Right kidney (tissue), 1 donor: ENCODE results near the gene MED16.
"Not testable (repeated sequence)": the region's sequence is repeated elsewhere in the genome, so short reads cannot be mapped to it uniquely, and the experiment has no call there.

ENCODE experiments used
- DNase-seq: peaks from one replicate; pipeline ENCODE4 v3.0.0-alpha.2; 2016

MED16 gene

DNA sequence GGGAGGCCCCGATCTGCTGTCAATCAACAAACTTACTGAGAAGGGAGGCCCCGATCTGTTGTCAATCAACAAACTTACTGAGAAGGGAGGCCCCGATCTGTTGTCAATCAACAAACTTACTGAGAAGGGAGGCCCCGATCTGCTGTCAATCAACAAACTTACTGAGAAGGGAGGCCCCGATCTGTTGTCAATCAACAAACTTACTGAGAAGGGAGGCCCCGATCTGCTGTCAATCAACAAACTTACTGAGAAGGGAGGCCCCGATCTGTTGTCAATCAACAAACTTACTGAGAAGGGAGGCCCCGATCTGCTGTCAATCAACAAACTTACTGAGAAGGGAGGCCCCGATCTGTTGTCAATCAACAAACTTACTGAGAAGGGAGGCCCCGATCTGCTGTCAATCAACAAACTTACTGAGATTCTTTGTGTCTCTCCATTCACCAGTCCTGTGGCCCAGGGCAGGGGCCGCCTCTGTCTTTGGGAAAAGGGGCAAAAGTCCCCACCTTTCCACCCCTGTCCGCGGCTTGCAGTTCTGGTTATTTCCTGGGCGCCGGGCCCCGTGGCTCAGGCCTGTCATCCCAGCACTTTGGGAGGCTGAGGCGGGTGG lies 39.3 kb downstream of the MED16 start:
- DNase-seq: not testable (repeated sequence)

DNA sequence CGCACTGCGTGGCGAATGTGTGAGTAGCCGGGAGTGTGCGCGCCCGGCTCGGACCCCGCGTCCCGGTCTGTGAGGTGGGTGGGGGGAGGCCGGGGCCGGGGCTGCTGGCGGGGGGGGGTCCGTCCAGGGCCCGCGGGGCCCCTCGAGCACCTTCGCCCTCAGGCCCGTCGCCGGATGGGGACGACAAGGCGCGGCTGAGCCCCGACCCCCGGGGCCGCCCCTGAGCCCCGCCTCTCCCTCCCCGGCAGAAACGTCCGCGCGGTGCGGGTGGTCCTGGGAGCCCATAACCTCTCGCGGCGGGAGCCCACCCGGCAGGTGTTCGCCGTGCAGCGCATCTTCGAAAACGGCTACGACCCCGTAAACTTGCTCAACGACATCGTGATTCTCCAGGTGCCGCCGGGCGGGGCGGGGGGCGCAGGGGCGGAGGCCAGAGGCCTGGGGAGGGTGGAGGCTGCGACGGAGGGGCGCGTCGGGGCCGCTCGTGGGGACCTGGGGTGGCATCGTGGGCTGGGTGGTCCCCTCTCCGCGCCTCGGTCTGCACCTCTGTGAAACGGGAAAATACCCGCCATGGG lies 39.9 kb downstream of the MED16 start:
- DNase-seq: no peak

DNA sequence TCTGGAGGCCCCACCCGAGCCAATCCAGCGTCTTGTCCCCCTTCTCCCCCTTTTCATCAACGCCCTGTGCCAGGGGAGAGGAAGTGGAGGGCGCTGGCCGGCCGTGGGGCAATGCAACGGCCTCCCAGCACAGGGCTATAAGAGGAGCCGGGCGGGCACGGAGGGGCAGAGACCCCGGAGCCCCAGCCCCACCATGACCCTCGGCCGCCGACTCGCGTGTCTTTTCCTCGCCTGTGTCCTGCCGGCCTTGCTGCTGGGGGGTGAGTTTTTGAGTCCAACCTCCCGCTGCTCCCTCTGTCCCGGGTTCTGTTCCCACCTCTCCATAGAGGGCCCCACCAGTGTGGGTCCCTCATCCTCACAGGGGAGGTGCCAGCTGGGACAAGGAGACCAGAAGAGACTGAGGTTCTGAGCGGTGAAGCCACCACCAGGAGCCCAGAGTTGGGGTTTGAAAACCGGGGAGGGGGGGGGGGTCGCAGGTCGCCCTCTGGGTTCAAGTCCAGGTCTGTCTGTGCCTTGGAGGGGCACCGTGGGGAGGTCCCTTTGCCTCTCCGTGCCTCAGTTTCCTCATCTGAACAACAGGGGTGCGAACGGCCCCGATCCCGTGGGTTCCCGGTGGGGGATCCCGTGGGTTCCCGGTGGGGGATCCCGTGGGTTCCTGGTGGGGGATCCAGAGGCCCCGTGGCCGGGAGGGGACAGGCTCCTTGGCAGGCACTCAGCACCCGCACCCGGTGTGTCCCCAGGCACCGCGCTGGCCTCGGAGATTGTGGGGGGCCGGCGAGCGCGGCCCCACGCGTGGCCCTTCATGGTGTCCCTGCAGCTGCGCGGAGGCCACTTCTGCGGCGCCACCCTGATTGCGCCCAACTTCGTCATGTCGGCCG lies 40.6 kb downstream of the MED16 start, which contains the start of gene ELANE:
TSS of gene ELANE (plus strand) at position 168 of the 878 bp plus-strand sequence. CDS start at position 194, 26 bp downstream.
- DNase-seq: no peak

DNA sequence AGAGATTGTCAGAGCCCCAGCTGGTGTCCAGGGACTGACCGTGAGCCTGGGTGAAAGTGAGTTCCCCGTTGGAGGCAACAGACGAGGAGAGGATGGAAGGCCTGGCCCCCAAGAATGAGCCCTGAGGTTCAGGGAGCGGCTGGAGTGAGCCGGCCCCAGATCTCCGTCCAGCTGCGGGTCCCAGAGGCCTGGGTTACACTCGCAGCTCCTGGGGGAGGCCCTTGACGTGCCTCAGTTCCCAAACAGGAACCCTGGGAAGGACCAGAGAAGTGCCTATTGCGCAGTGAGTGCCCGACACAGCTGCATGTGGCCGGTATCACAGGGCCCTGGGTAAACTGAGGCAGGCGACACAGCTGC lies 42.0 kb downstream of the MED16 start:
- no peak for DNase-seq

DNA sequence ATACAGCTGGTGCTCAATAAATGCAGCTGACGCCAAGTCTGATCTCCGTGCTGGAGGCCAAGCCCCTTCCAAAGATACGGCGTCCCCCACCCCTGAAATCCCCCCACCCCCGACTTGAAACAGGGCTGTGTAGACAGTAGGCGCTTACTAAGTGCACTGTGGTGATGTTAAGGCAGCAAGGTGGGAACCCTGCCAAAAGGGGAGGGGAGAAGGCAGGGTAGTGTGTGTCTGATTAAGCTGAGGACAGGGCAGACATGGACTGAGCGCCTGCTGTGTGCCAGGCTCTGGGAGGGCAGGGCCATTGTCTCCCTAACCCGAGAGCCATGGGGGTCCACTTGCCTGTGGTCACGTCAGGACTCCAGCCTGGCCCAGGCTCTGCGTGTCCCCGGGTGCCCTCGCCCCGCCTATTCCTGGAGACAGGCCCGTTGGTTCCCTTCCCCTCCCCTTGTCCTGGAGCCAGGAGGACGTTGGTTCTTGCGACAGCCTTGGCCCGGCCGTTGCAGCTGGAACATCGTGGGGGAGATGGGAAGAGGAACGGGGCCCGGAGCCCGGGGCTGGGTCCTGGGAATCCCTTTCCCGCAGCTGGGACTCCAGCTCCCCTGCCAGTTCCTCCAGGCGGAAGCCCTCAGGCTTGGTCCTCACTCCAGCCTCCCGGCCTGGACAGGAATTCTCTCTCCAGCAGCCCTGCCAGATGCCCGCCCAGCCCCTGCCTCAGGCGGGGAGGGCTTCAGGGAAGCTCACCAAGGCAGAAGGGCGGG lies 42.6 kb downstream of the MED16 start:
- peak; percentile 59 for DNase-seq

DNA sequence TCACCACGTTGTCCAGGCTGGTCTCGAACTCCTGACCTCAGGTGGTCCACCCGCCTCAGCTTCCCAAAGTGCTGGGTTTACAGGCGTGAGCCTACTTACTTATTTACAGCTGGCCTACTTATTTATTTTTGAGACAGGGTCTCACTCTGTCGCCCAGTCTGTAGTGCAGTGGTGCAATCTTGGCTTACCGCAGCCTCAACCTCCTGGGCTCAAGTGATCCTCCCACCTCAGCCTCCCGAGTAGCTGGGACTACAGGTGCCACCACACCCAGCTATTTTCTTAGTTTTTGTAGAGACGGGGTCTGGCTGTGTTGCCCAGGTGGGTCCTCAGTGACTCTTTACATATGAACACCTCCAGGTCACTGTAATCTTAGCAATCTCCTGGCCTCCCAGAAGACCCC lies 43.8 kb downstream of the MED16 start:
- DNase-seq: not testable (repeated sequence)

DNA sequence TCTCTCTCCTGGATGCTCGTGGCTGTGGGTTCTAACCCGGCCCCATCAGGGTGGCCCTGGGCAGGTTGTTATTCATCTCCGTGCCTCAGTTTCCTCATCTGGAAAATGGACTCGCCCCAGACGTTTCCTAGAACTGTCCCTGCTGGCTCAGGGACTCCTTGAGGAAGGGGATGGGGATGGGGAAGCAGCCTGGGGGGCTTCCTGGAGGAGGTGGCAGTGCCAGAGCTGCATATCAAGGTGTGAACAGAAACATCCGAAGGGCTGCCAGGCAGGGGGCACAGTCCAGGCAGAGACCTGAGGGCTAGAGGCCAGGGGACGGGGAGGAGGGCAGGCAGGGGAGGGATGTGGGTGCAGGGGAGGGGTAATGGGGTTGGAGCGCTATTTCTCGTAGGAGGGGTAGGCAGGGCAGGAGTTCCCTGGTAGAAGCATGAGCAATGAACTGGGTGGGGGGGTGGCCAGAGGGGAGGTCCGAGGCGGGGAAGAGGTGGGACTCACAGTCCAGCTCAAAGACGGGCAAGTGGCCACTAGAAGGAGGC lies 44.5 kb downstream of the MED16 start:
- DNase-seq: no peak

DNA sequence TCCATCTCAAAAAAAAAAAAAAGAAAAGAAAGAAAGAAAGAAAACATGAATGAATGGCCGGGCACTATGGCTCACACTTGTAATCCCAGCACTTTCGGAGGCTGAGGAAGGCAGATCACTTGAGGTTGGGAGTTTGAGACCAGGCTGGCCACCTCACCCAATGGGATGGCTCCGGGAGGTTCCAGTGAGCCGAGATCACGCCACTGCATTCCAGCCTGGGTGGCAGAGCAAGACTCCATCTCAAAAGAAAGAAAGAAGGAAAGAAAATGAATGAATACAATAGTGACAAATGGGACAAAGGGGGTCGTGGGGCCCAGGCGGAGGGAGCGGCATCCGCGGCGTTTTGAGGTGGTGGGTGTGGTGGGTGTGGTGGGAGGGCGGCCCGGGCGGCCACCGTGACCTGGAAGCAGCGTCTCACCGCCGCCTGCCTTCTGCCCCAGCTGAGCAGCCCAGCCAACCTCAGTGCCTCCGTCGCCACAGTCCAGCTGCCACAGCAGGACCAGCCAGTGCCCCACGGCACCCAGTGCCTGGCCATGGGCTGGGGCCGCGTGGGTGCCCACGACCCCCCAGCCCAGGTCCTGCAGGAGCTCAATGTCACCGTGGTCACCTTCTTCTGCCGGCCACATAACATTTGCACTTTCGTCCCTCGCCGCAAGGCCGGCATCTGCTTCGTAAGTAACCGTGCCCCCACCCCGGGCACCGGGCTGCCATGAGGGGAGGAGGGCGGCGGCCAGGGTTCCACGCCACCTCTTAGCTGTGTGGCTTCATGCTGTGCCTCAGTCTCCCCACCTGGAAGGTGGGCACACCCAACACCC lies 47.1 kb downstream of the MED16 start:
- DNase-seq: no peak

DNA sequence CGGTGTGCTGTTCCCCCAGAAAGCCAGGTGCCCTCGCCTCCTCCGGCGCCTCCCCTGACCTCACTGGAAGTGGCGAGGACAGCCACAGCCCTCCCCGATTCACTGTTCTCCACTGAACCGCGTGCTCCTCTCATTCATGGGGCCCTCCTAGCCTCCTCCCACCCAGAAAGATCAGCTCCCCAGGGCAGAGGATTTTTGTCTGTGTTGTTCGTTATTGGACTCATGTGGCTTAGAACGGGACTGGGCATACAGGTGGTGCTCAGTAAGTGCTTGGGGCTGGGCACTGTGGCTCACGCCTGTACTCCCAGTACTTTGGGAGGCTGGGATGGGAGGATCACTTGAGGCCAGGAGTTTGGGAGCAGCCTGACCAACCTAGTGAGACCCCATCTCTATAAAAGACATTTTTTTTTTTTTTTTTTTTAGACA lies 48.4 kb downstream of the MED16 start:
- no peak for DNase-seq

DNA sequence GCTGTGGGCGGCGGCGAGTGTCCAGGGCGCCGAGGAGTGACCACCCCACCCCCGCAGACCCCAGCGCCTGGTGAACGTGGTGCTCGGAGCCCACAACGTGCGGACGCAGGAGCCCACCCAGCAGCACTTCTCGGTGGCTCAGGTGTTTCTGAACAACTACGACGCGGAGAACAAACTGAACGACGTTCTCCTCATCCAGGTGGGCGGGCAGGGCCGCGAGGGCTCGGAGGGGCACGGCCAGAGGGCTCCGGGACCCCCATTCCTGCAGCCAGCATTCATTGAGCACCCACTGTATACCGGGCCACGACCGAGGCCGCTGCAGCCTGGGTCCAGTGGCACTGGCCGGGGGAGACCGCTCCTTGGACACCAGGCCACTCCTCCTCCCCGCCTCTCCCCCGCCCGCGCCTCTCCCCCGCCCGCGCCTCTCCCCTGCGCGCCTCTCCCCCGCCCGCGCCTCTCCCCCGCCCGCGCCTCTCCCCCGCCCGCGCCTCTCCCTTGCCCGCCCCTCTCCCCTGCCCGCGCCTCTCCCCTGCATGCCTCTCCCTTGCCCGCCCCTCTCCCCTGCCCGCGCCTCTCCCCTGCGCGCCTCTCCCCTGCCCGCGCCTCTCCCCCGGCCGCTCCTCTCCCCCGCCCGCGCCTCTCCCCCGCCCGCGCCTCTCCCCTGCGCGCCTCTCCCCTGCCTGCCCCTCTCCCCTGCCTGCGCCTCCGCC lies 49.0 kb downstream of the MED16 start:
- no peak for DNase-seq

DNA sequence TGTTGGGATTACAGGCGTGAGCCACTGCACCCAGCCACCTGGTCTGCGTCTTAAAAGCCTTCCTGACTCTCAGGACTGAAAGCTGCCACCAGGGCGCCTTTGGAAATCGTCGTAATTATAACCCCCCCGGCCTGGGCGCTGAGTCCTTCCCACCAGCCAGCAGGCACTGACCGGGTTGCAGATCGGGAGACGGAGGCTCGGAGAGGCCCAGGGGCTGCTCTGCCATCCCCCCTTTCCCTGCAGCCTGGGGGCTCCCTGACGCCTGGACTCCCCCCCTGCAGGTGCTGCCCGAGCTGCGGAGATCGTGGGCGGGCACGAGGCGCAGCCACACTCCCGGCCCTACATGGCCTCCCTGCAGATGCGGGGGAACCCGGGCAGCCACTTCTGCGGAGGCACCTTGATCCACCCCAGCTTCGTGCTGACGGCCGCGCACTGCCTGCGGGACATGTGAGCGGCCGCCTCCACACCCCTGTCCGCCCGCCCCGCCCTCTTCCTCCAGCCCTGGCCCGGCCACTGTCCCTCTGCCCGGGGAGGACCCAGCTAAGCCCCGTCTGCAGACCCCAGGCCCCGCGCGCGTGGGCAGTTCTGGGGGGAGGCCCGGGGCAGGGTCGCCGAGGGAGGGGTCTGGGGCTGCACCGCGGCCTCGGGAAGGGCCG lies 49.7 kb downstream of the MED16 start:
- peak; percentile 58 for DNase-seq

DNA sequence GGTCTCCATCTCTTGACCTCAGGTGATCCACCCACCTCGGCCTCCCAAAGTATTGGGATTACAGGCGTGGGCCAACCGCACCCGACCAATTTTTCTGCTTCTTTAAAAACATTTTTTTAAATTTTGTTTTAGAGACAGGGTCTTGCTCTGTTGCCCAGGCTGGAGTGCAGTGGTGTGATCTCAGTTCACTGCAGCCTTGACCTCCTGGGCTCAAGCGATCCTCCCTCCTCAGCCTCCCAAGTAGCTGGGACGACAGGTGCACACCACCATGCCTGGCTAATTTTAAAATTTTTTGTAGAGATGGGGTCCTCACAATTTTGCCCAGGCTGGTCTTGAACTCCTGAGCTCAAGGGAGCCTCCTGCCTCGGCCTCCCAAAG lies 50.2 kb downstream of the MED16 start:
- DNase-seq: not testable (repeated sequence)

DNA sequence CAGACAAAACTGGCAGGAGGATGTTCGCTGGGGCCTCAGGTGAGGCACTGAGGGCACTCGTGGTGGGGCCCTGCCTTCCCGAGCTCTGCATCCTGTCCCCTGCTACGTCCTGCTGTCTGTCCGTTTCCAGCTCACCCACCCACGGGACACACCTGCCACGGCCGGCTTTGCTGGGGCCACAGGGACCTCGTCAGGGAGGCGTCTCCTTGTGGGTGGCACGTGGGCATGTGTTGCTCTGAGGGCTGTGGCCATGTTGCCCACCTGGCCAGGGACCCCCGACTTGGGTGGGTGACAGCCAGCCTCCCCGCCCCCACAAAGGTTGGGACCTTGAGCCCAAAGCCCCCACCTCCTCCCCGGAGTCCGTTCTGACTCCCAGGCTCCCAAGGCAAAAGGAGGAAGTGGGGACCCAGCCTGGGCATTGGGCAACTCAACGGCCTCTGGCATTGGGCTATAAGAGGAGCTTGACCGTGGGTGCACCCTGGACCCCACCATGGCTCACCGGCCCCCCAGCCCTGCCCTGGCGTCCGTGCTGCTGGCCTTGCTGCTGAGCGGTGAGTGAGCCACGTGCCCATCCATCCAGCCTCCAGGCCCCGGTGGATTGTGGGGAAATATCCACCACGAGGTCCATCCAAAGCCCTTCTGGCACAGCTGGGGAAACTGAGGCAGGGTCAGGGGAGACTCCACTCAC lies 52.3 kb downstream of the MED16 start, which contains the start of gene PRTN3:
TSS of gene PRTN3 (plus strand) at position 481 of the 688 bp plus-strand sequence. CDS start at position 491, 10 bp downstream.
- no peak for DNase-seq

DNA sequence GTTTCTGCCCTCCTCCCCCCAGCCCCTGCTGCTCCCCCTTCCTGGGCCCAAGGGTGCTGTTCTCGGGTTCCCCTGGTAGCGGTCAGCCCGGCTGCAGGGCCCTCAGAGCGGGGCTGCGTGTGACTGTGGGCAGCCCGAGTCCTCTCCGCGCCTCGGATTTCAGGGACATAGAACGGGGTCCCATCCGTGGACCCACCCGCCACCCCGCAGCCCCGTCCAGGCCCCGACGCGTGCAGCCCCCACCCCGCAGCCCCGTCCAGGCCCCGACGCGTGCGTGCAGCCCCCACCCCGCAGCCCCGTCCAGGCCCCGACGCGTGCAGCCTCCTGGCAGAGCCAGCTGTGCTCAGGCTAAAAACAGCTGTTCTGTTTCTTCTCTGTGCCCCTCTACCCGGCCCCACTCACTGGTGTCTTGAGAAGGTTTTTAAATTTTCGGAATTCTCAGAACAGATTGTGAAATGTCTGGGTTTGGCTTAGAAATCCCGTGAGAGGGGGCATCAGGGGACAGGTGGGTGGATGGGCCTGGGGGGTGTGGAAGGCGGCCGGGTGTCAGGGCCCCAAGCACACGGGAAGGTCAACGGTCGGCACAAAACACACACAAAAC lies 57.7 kb downstream of the MED16 start:
- DNase-seq: no peak

DNA sequence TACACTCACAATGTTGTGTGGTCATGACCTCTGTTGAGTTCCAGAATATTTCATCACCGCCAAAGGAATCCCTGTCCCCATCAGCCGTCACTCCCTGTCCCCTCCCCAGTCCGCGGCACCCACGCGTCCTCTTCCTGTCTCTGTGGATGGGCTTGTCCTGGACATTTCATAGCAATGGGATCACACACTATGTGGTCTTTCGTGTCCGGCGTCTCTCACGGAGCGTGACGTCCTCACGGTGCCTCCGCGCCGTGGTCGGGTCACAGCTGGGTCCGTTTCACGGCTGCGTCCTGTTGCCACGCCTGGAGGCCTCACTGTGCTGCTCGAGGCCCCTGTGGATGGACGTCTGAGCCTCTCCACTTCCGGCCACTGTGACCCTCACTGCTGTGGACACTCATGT lies 58.8 kb downstream of the MED16 start:
- DNase-seq: no peak

DNA sequence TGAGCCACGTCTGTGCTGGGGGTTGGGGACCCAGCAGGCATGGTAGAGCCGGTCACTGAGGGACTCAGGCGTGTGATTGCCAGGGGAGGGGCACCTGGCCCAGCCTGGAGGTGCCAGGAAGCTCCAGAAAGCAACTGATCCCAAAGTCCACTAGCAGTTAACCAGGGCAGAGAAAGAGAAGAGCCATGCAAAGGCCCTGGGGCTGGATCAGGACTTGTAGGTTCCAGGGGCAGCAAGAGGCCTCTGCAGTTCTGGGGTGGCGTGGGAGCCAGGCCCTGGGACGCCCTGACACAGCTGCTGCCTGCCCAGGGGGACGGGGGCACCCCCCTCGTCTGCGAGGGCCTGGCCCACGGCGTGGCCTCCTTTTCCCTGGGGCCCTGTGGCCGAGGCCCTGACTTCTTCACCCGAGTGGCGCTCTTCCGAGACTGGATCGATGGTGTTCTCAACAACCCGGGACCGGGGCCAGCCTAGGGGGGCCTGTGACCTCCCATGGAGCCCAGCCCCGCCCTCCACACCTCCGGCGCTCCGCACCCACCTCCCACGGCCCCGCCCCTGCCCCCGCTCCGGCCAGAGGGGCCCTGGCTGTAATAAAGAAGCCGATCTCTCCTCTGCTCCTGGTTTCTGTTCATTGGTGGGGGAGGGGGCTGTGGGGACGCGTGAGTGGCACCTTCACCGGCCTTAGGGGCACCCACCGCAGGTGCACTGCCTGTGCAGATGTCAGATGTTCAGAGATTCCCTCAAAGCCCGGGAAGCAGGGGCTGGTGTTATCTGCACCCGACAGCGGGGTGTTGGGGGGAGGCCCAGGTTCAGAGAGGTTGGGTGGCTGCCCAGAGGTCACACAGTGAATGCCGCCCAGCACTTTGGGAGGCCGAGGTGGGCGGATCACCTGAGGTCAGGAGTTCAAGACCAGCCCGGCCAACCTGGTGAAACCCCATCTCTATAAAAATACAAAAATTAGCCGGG lies 61.3 kb downstream of the MED16 start:
- no peak for DNase-seq

DNA sequence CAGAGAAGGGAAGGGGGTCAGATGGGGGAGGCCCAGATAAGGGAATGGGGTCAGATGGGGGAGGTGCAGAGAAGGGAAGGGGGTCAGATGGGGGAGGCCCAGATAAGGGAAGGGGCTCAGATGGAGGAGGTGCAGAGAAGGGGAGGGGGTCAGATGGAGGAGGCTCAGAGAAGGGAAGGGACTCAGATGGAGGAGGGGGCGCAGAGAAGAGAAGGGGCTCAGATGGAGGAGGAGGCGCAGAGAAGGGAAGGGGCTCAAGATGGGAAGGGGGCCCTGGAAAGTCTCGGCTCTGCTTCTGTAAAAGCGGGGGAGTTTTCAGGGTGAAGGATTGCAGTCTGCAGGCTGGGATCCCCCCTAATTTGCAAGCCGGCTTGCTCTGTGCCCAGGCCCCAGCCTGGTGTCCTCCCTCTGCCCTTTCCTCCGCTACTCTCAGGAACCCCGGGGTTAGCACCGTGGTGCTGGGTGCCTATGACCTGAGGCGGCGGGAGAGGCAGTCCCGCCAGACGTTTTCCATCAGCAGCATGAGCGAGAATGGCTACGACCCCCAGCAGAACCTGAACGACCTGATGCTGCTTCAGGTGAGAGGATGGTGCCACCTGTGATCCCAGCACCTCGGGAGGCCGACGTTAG lies 63.7 kb downstream of the MED16 start:
- DNase-seq: no peak
